GM21367 (cell line): ENCODE data around the gene HAPSTR1.
"Not testable (repeated sequence)": the region's sequence is repeated elsewhere in the genome, so short reads cannot be mapped to it uniquely, and the experiment has no call there.

Experiments used
- ATAC-seq: cut with Tn5 transposase; IDR thresholded peaks from one replicate; pipeline ENCODE4 v1.9.1; 2021; ENCODE audit not compliant: unreplicated experiment

Gene HAPSTR1, protein sequence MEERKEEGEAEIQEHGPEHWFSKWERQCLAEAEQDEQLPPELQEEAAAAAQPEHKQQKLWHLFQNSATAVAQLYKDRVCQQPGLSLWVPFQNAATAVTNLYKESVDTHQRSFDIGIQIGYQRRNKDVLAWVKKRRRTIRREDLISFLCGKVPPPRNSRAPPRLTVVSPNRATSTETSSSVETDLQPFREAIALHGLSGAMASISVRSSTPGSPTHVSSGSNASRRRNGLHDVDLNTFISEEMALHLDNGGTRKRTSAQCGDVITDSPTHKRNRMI

DNA sequence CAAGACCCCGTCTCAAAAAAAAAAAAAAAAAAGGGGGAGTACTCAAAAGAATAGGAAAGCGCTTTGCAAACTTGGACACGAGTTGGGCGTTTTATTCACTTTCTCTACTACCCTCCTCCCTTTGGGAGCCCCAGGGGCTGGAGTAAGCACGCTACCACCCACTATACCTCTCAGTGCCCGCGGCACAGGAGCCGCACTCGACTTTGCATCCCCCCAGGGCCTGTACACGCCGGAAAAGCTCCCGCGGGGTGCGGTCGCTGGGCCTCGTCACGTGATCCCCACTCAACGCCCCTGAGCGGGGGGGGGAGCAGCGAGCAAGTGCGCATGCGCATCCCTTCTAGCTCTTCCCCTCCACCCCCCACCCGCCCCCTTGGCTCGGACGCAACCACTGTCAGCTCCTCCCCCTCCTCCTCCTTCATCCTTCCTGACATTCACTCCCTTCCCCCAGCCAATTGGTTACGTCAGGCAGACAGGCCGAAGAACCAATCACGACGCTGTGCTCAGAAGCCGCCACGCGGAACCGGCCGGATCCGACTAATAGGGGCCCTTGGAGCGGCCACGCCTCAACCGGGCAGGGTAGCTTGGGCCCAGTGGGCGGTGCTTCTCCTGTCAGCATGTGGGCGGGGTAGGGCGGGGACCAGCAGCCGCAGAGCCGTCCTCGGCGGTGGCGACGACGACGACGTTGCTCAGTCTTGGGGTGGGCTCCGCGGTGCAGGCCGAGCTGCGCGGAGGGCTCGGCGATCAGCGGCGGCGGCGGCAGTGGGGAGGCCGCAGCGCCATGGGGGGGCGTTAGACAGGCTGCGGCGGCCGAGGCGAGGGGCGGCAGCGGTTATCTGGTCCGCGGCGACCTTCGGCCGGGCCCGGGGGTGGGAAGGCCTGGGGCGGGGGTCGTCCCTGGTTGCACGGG lies at the start of gene HAPSTR1:
HAPSTR1 (plus strand) TSS at position 685 of the 907 bp plus-strand sequence. CDS start 401 bp downstream, outside the sequence.
- peak; percentile 81 for ATAC-seq

DNA sequence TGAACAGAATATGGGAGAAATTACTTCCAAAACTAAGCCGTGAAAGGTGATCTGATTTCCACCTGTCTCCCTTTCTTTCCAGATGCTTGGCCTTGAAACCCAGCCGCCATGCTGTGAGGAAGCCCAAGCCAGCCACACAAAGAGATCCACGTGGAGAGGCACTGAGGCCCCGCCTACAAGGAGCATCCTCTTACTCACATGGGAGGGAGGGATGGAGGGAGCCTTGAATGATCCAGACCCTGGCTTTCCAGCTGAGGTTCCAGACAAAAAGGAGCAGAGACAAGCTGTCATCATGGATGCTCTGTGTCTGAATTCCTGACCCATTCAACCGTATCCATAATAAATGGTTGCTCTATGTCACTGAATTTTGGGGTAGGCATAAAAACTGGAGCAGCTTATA lies 48.9 kb upstream of the HAPSTR1 start:
- no peak for ATAC-seq

DNA sequence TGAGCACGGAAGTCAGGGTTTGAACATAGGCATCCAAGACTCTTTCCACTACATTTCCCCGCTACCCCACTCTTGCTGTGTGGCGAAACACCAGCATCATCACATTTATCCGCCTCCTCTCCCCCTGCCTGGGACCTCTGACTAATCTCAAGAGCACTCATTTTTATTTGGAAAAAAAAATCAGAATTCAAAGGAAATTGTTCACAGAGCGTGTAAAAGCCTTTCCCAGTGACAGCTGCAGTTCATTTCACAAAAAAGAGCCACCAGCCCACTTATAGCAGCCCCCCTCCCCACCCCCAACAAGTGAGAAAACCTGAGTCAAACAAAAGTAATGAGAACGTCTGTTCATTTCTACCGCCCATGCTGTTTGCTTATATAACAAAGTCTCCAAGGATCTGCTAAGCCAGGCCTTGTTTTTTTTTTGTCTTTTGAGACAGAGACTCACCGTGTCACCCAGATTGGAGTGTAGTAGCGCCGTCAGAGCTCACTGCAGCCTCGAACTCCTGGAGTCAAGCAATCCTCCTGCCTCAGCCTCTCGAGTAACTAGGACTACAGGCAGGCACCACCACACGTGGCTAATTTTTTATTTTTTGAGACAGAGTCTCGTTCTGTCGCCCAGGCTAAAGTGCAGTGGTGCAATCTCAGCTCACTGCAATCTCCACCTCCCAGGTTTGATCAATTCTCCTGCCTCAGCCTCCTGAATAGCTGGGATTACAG lies 48.3 kb upstream of the HAPSTR1 start:
- ATAC-seq: no peak

DNA sequence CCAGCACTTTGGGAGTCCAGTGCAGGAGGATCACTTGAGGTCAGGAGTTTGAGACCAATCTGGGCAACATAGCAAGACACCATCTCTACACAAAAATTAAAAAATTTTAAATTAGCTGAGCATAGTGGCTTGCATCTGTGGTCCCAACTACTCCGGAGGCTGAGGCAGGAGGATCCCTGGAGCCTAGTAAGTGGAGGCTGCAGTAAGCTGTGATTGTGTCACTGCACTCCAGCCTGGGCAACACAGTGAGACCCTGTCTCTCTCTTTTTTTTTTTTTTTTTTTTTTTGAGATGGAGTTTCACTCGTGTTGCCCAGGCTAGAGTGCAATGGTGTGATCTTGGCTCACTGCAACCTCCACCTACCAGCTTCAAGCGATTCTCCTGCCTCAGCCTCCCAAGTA lies 45.9 kb upstream of the HAPSTR1 start:
- not testable (repeated sequence) for ATAC-seq

DNA sequence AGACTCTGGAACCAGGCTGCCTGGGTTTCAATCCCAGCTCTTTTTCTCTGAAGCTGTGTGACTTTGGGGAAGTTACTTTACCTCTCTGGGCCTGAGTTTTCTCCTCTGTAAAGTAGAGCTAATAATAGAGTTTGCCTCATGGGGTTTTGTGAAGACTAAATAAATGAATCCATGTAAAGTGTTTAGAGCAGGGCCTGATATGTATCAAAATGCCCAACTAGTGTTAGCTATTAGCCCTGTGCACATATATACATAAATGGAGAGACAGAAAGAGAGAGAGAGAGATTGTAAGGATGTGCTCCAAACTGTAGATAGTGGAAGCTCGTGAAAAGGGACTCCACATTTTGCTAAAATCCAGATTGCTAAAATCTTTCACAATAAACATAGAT lies 44.8 kb upstream of the HAPSTR1 start:
- no peak for ATAC-seq

DNA sequence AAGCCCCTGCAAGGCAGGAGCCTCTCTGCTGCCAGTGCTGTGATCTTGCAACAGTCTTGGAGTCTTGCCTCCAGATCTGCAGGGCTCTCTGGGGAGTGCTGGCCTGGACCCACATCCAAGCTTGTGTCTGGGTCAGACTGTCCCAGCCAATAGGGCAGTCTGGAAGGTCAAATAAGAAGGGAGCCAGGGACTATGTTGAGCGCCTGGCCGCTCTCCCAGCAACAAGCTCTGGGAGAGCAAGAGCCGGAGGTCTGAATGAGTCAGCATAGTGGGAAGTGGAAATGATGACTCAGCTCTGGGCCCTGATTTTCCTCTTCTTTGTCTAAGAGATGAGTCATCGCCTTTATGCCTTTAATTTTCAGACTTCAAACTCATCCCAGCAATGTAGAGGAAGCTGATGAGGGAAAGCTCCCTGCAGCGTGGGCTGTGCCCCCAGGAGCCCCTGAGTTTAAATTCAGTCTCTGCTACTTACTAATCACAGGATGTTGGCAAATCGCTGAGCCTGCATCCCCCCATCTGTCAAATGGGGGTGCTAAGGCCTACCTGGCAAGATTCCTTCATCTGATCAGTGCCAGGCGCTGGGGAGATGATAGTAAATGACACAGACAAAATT lies 43.6 kb upstream of the HAPSTR1 start:
- ATAC-seq: peak; percentile 60

DNA sequence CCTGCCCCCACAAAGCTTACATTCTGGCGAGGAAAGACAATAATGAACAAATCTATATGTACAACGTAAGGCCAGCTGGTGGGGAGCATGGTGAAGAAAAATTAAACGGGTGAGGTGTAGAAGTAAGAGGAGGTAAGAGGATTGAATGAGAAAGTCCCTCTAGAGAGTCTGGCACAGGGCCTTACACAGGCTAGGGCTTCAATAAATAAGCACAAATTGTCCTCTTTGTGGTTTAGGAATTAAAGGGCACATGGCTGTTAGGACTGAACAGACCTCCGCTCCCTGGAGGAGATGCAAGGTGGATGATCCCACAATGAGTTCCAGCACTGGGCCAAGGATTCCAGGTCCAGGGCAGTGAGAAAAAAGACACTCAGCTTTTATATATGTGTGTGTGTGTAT lies 43.1 kb upstream of the HAPSTR1 start:
- no peak for ATAC-seq

DNA sequence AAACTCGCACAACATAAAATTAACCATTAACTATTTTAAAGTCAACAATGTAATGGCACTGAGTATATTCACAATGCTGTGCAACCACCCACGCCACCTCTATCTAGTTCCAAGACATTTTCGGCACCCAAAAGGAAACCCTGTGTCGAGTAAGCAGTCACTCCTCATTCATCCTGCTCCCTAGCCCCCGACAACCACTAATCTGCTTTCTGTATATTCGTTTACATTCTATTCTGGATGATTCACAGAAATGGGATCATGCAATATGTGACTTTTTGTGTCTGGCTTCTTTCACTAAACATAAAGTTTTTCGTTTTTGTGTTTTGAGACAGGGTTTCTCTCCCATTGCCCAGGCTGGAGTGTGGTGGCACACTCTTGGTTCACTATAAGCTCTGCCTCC lies 42.2 kb upstream of the HAPSTR1 start:
- ATAC-seq: no peak

DNA sequence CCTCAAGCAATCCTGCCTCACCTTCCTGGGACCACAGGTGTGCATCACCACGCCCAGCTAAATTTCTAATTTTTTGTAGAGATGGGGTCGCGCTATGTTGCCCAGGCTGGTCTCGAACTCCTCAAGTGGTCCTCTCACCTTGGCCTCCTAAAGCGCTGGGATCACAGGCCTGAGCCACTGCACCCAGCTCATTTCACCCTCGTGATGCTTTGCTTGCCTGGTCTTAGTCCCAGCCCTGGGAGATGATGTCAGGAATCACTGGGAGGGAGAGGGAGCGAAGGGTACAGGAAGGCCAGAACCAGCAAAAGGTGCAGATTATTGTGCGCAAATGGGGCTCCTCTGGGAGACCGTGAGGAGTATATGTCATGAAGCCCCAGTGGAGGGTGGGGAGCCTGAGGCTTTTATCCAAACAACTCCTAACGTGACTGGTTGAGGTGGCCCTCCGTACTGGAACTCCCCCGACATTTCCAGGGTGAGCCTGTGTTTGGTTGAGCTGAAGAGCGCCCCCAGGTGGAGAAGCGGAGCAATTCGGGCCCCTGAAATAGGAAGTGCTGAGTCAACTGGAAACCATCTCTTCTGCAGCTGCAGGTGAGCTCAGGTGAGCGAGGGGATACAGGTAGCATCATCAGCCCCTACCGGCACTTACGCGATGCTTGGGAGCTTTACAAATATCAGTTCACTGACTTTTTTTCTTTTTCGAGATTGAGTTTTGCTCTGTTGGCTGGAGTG lies 41.2 kb upstream of the HAPSTR1 start:
- no peak for ATAC-seq

DNA sequence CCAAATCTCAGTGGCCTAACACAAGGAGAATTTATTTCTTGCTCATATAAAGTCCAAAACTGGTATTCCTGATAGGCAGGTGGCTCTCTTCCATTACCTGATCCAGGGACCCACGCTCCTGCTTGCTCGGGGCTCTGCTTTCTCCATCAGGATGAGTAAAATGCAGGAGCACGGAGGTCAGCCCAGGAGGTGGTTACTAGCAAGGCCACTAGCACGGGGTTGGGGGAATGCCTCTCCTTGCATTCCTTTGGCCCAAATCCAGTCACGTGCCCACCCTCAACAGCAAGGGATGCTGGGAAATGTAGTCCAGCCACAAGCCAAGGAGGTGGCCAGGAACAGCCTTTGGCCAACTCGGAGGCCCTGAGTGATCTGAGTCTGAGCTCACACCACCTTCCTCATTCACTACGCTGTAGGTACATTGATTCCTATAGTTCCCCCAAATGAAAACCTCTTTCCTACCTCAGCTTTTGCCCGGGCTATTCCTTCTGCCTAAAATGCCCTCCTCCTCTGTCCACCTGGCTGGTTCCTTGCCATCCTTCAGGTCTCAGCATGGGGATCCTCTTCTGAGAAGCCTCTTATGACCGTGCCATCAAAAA lies 38.3 kb upstream of the HAPSTR1 start:
- no peak for ATAC-seq

DNA sequence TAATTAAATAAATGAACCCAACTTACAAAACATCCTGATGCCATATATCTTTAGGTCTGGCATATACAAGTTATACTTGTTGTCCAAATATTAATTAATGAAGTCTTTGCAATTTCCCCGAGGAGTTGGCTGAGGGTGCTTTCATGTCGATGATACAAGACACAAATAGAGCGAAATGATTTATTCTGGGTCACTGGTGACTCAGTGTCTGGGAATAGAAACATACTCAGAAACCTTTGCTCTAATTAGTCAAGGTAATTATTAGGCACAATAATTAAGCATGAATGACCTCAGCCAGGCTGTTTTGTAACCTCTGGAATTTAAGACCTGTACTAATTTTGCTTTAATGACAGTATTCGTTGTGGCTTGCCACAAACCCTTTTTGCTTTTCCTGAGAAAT lies 37.0 kb upstream of the HAPSTR1 start:
- no peak for ATAC-seq

DNA sequence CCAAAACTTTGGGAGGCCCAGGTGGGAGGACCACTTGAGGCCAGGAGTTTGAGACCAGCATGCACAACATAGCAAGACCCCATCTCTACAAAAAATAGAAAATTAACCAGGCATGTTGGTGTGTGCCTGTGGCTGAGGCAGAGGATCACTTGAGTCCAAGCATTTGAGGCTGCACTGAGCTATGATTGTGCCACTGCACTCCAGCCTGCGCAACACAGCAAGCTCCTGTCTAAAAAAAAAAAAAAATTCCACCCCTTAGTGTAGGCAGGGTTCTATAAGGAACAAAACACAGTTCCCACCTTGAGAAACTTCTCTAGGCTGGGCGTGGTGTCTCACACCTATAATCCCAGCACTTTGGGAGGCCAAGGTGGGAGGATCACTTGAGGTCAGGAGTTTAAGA lies 36.3 kb upstream of the HAPSTR1 start:
- no peak for ATAC-seq

DNA sequence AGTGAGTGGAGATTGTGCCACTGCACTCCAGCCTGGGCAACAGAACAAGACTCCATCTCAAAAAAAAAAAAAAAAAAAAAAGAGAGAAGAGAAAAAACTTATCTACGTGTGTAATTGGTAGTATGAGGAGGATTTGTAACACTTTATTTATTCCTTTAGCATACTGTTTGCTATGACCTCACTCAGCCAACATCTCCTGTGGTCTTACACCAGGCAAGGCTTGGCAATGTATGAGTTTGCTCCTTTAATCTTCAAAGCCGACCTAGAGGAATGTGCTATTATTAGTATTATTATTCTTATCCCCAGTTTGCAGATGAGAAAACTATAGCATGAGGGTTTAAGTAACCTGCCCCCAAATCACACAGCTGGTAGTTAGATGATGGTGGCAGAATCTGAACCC lies 35.8 kb upstream of the HAPSTR1 start:
- no peak for ATAC-seq

DNA sequence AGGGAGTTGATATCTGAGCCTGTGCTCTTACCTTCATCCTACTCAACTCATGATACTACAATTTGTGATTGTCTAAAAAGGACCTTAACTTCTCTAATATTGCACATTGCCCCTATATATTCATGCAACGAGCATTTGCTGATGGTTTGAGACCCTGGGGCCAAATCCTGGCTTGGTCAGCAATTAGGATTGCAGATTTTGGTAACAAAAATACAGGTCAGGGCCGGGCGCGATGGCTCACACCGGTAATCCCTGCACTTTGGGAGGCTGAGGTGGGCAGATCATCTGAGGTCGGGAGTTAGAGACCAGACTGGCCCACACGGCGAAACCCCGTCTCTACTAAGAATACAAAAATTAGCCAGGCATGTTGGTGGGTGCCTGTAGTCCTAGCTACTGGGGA lies 35.4 kb upstream of the HAPSTR1 start:
- no peak for ATAC-seq

DNA sequence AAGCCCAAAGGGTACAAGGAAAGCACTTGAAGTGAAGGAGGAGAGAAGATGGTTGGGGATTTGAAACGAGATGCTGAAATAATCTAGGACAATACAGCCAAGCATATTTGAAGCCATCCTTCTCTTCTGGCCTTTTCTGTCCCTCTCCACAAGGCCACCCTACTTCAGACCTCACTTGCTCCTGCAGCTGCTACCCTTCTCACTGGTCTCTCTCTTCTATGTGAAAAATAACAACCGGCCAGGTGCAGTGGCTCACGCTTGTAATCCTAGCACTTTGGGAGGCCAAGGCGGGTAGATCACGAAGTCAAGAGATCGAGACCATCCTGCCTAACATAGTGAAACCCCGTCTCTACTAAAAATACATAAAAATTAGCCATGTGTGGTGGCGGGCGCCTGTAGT lies 33.2 kb upstream of the HAPSTR1 start:
- no peak for ATAC-seq

DNA sequence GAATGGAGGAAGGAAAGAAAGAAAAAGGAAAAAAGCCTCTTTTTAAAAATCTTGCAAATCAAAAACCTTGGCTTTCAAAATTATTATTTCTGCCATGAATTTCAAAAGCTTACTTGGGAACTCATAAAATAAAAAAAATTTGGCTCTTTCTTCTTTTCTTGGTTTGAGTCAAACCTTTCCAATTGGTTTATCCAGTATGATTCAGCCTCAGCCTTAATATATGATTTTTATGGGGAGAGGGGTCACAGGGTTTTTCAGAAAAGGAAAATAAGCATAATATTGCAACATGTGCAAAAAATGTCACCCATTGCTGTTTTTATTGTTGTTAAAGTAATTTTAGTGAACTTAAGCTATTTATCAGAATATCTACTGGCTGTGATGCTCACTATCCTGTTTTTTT lies 31.2 kb upstream of the HAPSTR1 start:
- ATAC-seq: no peak

DNA sequence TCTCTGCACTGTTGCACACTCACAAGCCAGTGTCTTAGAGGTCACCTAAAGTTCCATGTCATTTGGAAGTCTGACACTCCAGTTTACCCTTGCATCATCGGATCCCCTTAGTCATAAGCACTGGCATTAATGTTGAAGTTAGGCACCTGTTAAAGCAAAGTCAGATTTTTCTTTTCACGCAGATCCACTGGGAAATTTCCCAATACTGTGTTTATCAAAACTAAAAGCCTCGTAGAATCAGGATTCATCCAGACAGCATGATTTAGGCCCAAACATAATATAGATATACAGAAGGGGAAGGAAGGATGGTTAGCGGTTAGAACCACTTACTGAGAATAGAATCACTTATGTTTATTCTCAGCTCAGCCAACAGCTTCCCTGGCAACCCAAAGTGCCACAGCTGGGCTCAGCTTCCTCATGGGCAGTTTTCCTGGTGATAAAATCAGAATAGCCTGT lies 30.1 kb upstream of the HAPSTR1 start:
- no peak for ATAC-seq

DNA sequence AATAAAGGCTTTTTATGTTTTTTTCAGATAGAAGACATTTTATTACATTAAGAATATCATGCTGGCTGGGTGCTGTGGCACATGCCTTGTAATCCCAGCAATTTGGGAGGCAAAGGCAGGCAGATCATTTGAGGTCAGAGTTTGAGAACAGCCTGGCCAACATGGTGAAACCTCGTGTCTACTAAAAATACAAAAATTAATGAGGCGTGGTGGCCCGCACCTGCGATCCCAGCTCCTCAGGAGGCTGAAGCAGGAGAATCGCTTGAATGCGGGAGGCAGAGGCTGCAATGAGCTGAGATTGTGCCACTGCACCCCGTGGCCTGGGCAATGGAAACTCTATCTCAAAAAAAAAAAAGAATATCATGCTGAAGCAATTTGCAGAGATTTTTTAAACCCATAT lies 29.1 kb upstream of the HAPSTR1 start:
- ATAC-seq: no peak

DNA sequence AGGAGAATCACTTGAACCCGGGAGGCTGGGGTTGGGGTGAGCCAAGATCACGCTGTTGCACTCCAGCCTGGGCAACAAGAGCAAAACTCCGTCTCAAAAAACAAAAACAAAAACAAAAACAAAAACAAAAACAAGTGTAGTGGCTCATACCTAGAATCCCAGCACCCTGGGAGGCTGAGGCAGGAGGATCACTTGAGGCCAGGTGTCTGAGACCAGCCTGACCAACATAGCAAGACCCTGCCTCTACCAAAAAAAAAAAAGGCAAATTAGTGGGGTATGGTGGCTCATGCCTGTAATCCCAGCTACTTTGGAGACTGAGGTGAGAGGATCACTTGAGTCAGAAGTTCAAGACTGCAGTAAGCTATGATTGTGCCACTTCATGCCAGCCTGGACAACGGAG lies 26.4 kb upstream of the HAPSTR1 start:
- ATAC-seq: no peak

DNA sequence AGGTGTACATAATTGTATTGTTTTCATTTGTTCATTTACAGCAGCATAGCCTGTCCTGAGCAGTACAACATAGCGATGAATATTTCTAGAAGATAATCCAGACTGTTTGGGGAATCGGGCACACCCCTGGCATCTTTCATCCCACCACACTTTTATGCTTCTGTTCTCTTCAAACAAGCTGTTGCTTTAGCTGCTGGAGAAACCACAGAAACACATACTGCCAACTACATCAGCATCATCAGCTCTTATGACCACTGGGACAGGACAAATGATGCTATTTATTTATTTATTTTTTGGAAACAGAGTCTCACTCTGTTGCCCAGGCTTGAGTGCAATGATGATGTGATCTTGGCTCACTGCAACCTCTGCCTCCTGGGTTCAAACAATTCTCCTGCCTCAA lies 22.6 kb upstream of the HAPSTR1 start:
- no peak for ATAC-seq
